ENCODE results near the gene OR5AU1.

OR5AU1 gene

DNA sequence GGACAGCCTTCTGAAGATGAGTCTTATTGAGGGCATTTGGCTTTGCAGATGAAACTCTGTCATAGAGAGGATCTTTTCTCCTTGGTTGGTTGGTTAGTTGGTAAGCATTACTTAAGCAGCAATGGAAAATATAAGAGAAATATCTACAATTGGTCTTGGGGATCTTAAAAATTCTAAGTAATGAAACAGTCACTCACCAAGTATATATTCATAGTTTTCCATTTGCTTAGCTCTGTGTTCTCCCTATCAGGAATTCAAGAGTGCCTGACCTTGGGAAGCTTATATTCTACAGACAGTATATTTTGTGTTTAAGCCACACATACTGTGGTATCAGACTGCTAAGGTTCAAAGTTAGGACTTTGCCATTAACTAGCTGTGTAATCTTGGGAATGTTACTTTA lies at the start of gene OR5AU1:
Gene OR5AU1 (minus strand): TSS at position 101 of the 400 bp plus-strand sequence. CDS start 191 bp downstream, outside the sequence.
- DNase-seq: no peak

DNA sequence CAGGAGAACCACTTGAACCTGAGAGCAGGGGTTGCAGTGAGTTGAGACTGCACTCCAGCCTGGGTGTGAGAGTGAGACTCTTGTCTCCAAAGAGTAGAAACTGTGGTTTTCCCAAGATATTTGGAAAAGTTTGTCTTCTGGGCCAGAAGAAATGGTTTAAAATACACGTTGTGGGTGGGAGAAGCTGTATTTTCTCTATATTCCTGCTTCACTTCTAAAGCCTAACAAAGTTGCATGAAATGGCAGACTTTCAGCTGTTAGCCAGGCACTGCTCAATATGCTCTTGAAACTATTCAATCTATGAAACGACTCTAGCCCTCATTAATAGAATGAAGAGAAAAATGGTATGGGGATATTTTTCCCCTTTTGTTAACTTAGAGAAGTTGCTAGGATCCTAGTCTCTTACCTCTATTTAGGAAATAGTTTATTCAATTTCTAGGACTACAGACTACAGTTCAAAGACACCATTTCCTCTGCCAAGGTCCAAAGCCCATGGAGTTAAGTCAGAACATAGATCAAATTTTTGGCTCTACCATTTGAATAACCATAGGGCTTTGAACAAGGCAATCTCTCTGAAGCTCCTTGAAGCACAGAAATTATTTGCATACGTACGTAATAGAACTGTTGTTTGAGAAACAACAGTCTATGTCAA lies 49.3 kb upstream of the OR5AU1 start:
- no peak for DNase-seq

DNA sequence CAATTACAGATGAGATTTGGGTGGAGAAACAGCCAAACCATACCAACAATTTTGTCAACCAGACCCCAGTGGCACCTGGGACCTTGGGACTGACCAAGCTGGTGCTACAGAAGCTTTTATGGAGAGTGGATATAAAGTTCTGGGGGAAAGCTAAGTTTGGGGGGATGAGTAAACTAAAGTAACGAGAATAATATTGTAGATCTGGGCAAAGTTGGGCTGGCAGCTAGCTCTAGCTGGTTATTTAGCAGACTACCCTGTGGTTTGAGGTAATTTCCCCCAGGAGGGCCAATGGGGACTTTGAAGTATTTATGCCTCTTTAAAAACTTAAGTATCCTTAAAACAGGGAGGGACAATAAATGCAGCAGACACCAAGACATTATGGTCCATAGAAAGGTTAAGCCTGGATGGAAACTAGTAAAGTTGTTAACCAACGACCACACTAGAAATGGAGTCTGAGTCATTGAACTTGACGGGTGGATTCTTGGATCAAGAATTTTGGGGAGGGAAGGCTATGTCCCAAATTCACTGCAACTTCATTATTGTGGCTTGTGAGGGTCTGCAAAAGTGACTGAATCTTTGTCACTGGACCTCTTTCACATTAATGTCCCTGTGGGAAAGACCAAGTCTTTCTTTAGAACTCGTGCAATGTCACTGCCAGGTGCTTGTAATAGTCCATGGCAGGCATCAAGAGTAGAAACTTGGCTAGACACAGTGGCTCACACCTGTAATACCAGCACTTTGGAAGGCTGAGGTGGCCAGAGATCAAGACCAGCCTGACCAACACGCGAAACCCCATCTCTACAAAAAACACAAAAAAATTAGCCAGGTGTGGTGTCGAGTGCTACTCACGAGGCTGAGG lies 48.5 kb upstream of the OR5AU1 start:
- no peak for DNase-seq

DNA sequence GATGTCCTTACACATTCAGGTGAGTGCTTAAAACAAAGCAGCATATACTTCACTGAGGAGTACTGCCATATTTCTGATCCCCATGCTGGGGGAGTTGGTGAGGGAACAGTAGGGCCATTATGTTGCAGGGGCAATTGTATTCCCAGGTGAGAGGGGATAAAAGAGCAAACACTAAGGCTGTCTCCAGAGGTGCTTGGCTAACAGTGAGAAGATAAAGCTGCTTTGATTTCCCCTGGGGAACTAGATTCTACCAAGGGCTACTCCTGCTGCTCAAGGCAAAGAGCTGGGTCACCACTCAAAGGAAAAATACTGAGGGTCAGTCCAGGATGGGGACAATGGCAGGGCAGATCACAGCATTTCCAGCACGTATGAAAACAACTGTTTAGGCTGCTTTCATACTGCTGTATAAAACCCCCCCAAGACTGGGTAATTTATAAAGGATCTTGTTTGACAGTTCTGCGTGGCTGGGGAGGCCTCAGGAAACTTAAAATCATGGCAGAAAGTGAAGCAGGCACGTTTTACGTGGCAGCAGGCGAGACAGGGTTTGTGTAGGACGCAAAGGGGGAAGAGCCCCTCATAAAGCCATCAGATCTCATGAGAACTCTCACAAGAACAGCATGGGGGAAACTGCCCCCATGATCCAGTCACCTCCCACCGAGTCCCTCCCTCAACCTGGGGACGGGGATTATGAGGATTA lies 47.8 kb upstream of the OR5AU1 start:
- no peak for DNase-seq

DNA sequence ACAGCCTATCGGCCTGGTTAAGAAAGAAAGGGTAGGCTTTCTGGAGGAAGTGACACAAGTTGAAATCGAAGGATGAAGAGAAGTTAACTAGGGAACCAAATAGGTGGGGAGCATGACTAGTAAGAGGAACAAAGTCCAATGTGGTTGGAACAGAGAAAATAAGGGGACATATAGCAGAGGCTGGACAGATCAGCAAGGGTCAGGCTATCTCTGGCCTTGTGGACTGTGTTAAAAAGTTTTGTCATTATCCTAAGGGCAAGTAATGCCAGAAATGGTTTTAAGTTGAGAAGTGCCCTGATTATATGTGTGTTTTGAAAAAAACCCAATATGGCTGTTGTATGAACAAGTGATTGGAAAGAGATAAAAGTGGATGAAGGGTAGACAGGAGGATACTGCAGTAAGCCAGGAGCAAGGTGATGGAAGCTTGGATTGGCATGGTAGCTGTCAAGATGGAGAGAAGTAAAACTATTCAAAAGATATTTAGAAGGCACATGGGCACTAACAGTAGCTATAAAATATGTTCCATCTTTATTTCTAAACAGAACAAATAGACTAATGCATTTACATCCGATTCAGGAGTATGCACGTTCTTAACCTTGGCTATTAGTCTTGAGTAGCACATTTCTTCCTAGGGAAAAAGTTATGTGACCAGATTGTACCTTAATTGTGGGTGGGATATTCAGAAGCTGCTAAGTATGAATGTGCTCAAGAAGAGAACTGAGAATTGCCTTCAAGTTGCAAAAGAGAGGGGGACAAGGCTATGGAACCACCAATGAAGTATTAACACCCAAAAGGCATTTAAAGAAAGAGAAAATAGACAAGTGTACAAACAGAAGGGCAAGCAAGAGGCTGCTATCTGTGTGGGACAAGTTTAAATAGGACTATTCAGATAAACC lies 46.8 kb upstream of the OR5AU1 start:
- peak in 1 of 6 experiments; percentile 5 for DNase-seq

DNA sequence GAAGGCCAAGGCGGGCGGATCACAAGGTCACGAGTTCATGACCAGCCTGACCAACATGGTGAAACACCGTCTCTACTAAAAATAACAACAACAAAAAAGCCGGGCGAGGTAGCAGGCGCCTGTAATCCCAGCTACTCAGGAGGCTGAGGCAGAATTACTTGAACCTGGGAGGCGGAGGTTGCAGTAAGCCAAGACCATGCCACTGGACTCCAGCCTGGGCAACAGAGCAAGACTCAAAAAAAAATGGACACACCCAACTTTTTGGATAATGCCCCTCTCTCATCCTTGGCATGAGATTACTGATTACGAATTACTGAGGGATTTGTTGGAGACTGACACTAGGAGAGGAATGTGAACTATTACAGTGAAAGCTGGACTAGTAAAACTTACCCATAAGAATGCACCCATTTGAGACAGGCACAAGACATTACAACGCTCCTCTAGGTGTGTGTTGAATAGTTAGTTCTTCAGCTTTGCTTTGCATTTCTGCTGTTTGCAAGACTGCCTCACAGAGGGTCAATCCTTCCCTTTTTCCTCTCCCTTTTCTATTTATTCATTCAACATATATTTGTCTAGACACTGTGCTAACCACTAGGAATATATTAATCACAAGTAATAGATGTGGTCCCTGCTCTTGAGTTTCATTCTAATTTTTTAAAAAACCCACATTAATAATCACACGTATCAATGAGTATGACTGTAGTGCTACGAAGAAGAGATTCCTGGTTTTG lies 46.0 kb upstream of the OR5AU1 start:
- no peak for DNase-seq

DNA sequence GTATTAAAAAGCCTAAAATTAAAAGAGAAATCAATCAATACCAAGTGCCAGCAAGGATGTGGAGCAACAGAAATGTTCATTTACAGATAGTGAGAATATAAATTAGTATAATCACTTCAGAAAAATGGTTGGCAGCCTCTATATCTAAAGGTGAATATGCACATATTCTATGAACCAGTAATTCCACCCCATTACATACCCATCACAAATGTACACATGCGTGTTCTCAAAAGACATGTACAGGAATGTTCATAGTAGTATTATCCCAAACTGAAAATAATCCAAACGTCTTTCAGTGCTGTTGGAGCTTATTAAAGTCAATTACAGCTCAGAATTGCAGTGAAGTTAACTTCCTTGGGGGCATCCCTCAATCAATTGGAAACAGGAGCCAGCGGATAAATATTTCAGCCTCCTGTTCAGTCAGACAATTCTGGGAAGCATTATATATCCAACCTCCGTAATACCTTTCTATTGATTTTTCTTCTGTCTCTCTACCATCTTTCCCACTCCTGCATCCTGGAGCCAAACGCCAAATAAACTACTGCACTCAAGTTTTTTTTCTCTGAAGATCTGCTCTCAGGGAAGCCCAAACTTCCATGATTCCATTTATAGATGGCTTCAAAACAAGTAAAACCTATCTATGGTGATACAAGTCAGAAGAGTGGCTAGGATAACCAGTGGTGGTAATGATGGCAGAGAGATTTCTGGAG lies 45.0 kb upstream of the OR5AU1 start:
- no peak for DNase-seq

DNA sequence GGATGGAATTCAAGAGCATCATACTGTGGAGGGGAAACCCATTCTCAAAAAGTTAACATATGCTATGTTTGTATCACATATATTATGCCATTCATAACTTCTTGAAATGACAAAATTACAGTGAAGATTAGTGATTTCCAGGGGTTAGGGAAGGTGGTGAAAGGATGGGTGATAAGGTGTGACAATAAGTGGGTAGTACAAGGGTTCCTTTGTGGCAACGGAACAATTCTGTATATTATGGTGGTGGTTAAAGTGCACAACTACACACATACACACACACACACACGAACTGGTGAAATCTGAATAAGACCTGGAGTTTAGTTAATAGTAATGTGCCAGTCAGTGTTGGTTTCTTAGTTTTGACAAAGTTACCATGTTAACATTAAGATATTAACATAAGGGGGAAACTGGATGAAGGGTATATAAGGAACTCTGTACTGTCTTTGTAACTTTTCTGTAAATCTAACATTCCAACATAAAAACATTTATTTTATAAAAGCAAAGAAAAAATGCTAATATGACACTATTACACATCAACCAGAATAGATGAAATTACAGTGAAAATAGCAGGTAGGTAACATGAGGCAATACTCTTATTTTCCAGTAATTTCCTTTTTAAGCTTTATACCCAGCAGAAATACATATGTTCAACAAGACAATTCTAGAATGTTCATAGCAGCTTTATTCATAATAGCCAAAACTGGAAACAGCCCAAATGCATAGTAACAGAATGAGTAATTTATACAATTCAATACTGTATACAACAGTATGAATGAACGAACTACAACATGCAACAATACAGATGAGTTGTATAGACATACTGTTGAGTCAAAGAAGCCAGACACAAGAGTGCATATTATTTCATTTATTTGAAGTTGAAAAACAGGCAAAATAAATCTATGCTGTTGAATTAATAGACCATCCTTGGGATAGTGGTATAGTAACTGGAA lies 44.0 kb upstream of the OR5AU1 start:
- DNase-seq: no peak

DNA sequence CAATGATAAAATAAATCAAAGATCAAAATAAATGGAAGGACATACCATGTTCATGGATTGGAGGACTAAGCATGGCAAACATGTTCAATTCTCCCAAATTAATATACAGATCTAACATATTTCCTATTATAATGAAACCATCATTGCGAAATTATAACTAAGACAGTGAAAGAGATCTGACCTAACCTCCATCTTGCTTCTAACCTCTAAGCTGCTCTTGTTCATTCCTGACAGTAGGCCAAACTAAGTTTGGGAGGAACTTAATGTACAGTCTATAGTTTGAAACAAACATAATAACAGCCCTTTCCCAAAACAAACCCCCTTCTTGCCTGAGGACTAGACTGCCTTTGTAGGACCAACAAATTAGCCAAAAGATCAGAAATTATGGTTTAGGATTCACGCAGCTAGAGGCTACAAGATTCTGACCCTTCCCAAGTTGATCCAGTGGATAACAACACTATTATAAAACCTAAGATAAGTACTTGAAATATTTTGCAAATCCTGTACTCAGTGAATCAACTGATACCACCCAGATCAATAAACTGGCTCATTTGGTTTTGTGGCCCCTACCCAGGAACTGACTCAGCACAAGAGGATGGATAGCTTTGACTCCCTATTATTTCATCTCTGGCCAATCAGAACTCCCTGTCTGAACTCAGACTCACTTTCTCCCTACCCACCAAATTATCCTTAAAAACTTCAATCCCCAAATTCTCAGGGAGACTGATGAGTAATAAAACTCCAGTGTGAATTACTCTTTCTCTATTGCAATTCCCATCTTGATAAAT lies 41.7 kb upstream of the OR5AU1 start:
- no peak for DNase-seq

DNA sequence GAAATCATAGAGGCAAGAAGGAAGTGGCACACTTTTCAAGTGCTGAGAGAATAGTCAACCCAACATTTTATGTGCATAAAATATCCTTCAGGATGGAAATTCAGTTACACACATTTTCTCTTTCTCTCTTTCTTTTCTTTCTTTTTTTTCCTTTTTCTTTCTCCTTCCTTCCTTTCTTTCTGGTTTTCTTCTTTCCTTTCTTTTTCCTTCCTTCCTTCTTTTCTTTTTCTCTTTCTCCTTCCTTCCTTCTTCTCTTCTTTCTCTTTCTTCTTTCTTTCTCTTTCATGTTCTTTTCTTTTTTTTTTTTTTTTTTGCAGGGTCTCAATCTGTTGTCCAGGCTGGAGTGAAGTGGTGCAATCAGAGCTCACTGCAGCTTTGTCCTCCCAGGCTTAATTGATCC lies 38.7 kb upstream of the OR5AU1 start:
- DNase-seq: no peak

DNA sequence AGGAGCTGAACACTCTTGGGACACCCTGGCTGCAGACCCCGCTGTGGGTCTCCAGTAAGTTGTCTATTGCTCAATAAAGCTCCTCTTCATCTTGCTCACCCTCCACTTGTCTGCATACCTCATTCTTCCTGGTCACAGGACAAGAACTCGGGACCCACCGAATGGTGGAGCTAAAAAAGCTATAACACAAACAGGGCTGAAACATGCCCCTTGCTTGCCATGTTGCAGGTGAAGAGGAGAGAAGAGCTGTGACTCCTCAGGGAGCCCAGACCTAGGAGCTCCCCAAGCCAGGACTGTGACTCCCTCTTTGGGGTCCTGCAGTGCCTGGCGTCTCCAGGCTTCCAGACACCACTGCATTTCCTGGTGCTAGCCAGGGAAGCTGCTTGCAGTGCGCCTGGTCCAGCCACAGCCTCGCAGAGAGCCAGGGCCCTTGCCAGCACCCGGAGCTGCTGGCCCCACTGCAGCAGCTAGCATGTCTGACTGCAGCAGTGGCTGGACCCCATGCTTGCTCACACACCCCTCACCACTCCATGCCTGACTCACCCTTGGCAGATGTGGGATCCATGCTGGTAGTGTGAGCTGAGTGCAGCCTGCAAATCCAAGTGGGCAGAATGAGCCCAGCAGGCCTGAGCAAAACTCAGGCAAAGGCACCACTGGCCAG lies 37.1 kb upstream of the OR5AU1 start:
- DNase-seq: no peak

DNA sequence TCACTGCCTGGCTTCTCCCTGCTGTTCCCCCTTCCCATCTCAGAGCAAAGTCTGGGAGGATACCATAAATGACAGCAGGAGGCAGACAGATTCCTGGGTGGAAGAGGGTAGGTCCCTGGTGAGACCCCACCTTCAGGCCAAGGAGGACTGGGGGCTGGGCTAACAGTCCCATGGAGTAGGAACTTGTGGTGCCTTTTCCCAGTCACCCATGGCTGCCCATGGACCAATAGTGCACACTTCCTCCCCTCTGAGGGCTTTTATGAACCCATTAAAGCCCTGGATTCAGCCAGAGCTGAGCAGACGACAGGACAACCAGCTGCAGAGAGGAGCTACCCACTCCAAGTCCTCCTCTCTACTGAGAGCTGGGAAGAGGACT lies 36.6 kb upstream of the OR5AU1 start:
- no peak for DNase-seq

DNA sequence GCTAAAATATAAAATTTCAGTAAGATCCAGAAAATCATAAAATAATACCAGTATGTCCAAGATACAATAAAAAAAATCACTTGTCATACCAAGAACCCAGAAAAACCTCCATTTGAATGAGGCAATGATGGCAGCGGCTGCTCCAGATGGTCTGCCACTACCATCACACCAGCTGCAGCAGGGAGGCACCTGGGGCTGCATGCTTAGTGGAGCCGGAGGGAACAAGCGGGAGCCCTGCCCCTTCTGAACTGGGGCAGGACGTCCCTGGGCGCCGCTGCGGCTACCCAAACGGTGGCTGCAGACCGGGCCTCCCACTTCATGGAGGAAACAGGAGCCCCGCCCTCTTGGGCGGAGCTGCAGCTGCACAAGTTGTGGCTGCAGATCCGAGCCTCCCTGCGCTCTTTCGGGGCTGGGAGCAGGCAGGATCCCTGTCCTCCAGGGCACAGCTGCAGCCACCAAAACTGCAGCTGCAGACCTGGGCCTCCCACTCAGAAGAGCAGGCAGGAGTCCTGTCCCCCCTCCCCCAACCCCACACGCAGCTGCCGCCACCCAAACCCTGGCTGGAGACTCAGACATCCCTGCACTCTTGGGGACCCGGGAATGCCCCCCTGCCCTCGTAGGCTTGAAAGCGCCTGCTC lies 36.1 kb upstream of the OR5AU1 start:
- peak; percentile 30 to 57 (median 44) for DNase-seq

DNA sequence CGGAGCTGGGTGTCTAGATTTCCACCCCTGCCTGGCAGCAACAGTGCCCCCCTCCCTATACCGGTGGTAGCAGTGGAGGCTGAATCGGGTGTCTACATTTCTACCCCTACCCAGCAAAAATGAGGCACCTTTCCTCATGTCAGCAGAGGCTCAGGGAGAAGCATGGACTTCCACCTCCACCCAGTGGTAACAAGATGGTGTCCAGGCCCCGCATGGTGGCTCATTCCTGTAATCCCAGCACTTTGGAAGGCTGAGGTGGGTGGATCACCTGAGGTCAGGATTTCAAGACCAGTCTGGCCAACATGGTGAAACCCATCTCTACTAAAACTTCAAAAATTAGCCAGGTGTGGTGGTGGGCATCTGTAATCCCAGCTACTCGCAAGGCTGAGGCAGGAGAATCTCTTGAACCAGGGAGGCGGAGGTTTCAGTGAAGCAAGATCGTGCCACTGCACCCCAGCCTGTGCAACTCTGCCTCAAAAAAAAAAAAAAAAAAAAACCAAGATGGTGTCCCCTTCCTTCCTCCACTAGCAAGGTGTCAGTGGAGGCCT lies 35.5 kb upstream of the OR5AU1 start:
- DNase-seq: no peak

DNA sequence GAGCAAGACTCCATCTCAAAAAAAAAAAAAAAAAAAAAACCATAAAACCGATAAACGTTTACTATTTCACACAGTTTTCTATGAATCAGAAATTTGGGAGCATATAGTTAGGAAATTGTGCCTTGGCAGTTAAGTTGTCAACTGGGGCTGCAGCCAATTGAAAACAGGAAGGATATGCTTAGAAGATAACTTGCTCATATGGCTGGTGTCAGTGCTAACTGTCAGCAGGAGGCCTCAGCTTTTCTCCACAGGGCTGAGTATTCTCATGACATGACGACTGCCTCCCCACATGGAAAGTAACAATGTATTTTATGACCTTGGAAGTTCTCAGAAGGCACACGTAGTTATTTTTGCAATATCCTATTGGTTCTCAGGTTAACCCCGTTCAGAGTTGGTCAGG lies 29.6 kb upstream of the OR5AU1 start:
- no peak for DNase-seq

DNA sequence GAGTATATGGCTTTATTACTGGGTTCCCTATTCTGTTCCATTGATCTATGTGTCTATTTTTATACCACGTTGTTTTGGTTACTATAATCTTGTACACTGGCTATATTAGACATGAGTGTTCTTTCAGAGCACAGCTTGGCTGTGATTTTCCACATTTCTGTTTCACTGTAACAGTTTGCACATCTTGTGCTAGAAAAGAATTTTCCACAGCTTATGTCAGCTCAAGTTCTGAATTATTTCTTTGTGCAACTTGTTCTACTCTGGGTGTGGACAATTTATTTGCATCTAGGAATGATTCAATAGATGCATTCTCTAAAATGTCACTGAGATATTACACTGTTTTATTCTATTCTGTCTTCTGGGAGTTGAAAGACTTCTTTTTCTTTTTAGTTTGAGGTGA lies 28.4 kb upstream of the OR5AU1 start:
- DNase-seq: no peak

DNA sequence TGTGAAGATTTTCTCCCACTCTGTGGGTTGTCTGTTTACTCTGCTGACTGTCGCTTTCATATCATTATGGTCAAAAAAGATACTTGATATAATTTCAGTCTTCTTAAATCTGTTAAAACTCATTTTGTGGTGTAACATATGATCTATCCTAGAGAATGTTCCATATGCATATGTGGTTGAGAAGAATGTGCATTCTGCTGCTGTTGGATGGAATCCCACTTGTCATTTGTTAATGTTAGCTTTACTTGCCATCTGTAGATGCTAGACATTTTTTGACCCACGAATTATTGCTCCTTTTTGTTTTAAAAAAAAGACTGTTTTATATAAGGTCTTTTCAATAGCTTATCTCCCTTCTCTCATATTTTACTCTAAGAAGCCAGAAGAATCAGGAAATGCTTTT lies 26.3 kb upstream of the OR5AU1 start:
- DNase-seq: no peak

DNA sequence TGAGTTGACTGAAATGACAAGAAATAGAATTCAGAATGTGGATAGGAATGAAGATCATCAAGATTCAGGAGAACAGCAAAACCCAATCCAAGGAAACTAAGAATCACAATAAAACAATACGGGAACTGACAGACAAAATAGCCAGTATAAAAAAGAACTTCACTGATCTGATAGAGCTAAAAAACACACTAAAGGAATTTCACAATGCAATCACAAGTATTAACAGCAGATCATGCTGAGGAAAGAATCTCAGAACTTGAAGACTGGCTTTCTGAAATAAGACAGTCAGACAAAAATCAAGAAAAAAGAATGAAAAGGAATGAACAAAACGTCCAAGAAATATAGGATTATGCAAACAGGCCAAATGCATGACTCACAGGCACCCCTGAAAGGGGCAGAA lies 15.3 kb upstream of the OR5AU1 start:
- DNase-seq: no peak
